GM23338 (cell line): ENCODE measurements around the gene ADCY4. TPM values are rescaled to one million over a fixed set of nuclear protein-coding genes. Genes with fewer than 3 reads are reported as not detected.

Source experiments
- ATAC-seq: fragments of 200-7000 bp; cut with Tn5 transposase; 3 replicates; pipeline ENCODE4 v1.9.1; 2020
- DNase-seq: peaks from one replicate; pipeline ENCODE4 v3.0.0-alpha.2; 2015; ENCODE audit warnings: low spot score
- H2AFZ ChIP-seq: fragments of 200-600 bp; sonication (generic); 2 replicates; pipeline ENCODE4 v1.8.0; 2016; ENCODE audit warnings: antibody characterized with exemption, mild to moderate bottlenecking, moderate library complexity
- H3F3A ChIP-seq: fragments of 200-600 bp; sonication (generic); replicated peaks from 2 replicates; pipeline ENCODE4 v1.8.0; 2017; ENCODE audit warnings: antibody characterized with exemption, mixed run types, low read depth
- H3K27ac ChIP-seq: fragments of 200-600 bp; sonication (generic); 2 replicates; pipeline ENCODE4 v1.6.1; 2016; ENCODE audit warnings: low read depth
- H3K27me3 ChIP-seq: fragments of 200-600 bp; sonication (generic); 2 replicates; pipeline ENCODE4 v1.8.0; 2016; ENCODE audit warnings: mild to moderate bottlenecking, mixed run types, moderate library complexity; ENCODE audit not compliant: insufficient read depth
- H3K36me3 ChIP-seq: fragments of 200-600 bp; sonication (generic); 2 replicates; pipeline ENCODE4 v1.8.0; 2016; ENCODE audit warnings: mild to moderate bottlenecking; ENCODE audit not compliant: insufficient read depth
- H3K4me1 ChIP-seq: fragments of 200-600 bp; sonication (generic); 2 replicates; pipeline ENCODE4 v1.8.0; 2016; ENCODE audit warnings: mild to moderate bottlenecking, moderate library complexity; ENCODE audit not compliant: insufficient read depth
- H3K4me2 ChIP-seq: fragments of 200-600 bp; sonication (generic); 2 replicates; pipeline ENCODE4 v1.7.1; 2017; ENCODE audit warnings: mixed run types
- H3K4me3 ChIP-seq: fragments of 200-600 bp; sonication (generic); 2 replicates; pipeline ENCODE4 v1.6.1; 2016; ENCODE audit warnings: mixed run types
- H3K79me2 ChIP-seq: fragments of 200-600 bp; sonication (generic); replicated peaks from 2 replicates; pipeline ENCODE4 v1.8.0; 2017; ENCODE audit warnings: mild to moderate bottlenecking; ENCODE audit not compliant: insufficient read depth
- H3K9me2 ChIP-seq: fragments of 200-600 bp; sonication (generic); 2 replicates; pipeline ENCODE4 v1.8.0; 2017; ENCODE audit not compliant: insufficient read depth
- H4K20me1 ChIP-seq: fragments of 200-600 bp; sonication (generic); replicated peaks from 2 replicates; pipeline ENCODE4 v1.8.0; 2017; ENCODE audit warnings: mild to moderate bottlenecking; ENCODE audit not compliant: insufficient read depth
- H3K27ac Mint-ChIP-seq: 2 replicates; pipeline ENCODE4 v1.8.0; 2020; ENCODE audit warnings: inconsistent platforms, mild to moderate bottlenecking, moderate library complexity, mixed read lengths
- H3K27me3 Mint-ChIP-seq: 3 replicates; pipeline ENCODE4 v1.8.0; 2022; ENCODE audit warnings: low read depth, mild to moderate bottlenecking, moderate library complexity, mixed read lengths, inconsistent platforms; ENCODE audit not compliant: insufficient read depth, poor library complexity
- H3K36me3 Mint-ChIP-seq: 3 replicates; pipeline ENCODE4 v1.8.0; 2021; ENCODE audit warnings: low read depth, mild to moderate bottlenecking, inconsistent platforms, moderate library complexity, mixed read lengths
- H3K4me1 Mint-ChIP-seq: 3 replicates; pipeline ENCODE4 v1.8.0; 2020; ENCODE audit warnings: mild to moderate bottlenecking, inconsistent platforms, mixed read lengths
- H3K4me3 Mint-ChIP-seq: 3 replicates; pipeline ENCODE4 v1.8.0; 2021; ENCODE audit warnings: moderate library complexity, mild to moderate bottlenecking, inconsistent platforms, mixed read lengths
- H3K9me3 Mint-ChIP-seq: 3 replicates; pipeline ENCODE4 v1.8.0; 2020; ENCODE audit warnings: moderate library complexity, mild to moderate bottlenecking, inconsistent platforms, mixed read lengths
- EZH2 ChIP-seq: fragments of 200-600 bp; sonication (generic); IDR thresholded peaks from one replicate; pipeline ENCODE4 v1.8.0; 2017; ENCODE audit warnings: antibody characterized with exemption, mild to moderate bottlenecking, low read depth; ENCODE audit not compliant: unreplicated experiment
- NANOG ChIP-seq: IDR thresholded peaks from 2 replicates; pipeline ENCODE4 v1.6.1; 2016; ENCODE audit warnings: antibody characterized with exemption, borderline replicate concordance
- REST ChIP-seq: IDR thresholded peaks from one replicate; pipeline ENCODE4 v1.6.1; 2018; ENCODE audit warnings: antibody characterized with exemption; ENCODE audit not compliant: unreplicated experiment
- STAT1 ChIP-seq: IDR thresholded peaks from one replicate; pipeline ENCODE4 v1.6.1; 2016; ENCODE audit warnings: antibody characterized with exemption; ENCODE audit not compliant: unreplicated experiment
- polyA plus RNA-seq: library from polyadenylated mRNA; unstranded; fragments of >200 nt; fragmentation: Nextera tagmentation; extraction: Ambion mirVana; gene quantifications from 2 replicates; pipeline ENCODE4 v1.2.1, GENCODE V29; 2016
- total RNA-seq: library from RNA; depleted of rRNA; stranded (reverse); fragments of >200 nt; shearing (Covaris generic); gene quantifications from 2 replicates; pipeline ENCODE4 v1.2.3, GENCODE V29; 2014
- TF ChIP-seq, protein P1 (sequence below), 2 experiments: fragments of 200-600 bp in 1 of 2; sonication (generic) in 1 of 2; conservative IDR thresholded peaks; 2 replicates each; pipeline versions ENCODE4 v1.5.1 to v1.6.1; 2016 to 2017; ENCODE audit warnings: antibody characterized with exemption in 2 of 2, low read depth in 2 of 2, mild to moderate bottlenecking in 2 of 2, moderate library complexity in 1 of 2

Gene ADCY4
- total and polyA plus RNA-seq, 2 experiments from 2014 or later: 0.10 to 0.40 TPM

DNA sequence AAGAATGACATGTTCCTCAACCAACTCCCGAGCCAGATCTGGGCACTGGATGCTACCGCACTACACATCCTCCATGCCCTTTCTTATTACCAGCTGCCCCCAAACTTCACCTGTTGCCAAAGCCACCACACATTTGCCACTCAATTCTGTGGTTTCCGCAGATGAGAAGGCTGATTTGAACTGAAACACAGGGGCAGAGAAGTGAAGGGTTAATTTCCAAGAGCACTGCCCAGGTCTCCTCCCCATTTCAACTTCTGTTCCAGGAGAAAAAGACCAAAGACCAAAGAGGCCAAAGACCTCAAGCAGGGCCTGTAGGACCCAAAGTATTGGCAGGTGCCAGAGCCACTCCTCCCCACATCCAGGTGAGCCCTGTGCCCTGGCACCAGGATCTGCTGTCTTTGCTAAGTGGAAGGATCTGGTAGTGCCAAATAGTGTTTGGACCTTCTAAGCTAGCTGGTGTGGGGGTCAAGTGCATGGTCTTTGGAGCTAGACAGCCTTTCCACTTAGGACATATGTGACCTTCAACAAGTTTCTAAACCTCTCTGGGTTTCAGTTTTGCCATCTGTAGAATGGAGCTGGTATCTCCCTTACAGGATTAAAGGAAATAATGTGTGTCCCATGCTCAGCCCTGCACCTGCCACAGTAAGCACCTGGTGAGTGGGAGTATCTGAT is 43.3 kb downstream of the ADCY4 start:
- H3K9me2 ChIP-seq: no peaks in the 10 kb centered on the region
- no peak overlapping the region for H3K27ac ChIP-seq
- no peak overlapping the region for H3K4me2 ChIP-seq
- no peaks in the 10 kb centered on the region for H3K27me3 ChIP-seq
- no peaks in the 10 kb centered on the region; the same call in 1 of the 2 replicates for H4K20me1 ChIP-seq
- no peak for ATAC-seq
- TF ChIP-seq, protein P1, sequence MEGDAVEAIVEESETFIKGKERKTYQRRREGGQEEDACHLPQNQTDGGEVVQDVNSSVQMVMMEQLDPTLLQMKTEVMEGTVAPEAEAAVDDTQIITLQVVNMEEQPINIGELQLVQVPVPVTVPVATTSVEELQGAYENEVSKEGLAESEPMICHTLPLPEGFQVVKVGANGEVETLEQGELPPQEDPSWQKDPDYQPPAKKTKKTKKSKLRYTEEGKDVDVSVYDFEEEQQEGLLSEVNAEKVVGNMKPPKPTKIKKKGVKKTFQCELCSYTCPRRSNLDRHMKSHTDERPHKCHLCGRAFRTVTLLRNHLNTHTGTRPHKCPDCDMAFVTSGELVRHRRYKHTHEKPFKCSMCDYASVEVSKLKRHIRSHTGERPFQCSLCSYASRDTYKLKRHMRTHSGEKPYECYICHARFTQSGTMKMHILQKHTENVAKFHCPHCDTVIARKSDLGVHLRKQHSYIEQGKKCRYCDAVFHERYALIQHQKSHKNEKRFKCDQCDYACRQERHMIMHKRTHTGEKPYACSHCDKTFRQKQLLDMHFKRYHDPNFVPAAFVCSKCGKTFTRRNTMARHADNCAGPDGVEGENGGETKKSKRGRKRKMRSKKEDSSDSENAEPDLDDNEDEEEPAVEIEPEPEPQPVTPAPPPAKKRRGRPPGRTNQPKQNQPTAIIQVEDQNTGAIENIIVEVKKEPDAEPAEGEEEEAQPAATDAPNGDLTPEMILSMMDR (conservative IDR thresholded peaks at IDR 0.05; ENCODE audit: low read depth in 2 of 2): no peak
- TF ChIP-seq STAT1 (no peak), NANOG (no peak), REST (no peak), EZH2 (no peak)
- no peaks in the 10 kb centered on the region for H3K4me1 ChIP-seq
- Mint-ChIP-seq H3K9me3 (no peaks in the 10 kb centered on the region), H3K27ac (no peak overlapping the region), H3K4me1 (no peaks in the 10 kb centered on the region), H3K36me3 (peaks cover 5% of the 10 kb centered on the region; the same call in 2 of the 3 replicates), H3K4me3 (no peak overlapping the region), H3K27me3 (peaks cover 7% of the 10 kb centered on the region)
- no peak for DNase-seq
- no peaks in the 10 kb centered on the region for H3K79me2 ChIP-seq
- H3K36me3 ChIP-seq: no peaks in the 10 kb centered on the region; the same call in 1 of the 2 replicates
- H3K4me3 ChIP-seq: no peak overlapping the region
- no peaks in the 10 kb centered on the region for H3F3A ChIP-seq
- no peak overlapping the region for H2AFZ ChIP-seq

DNA sequence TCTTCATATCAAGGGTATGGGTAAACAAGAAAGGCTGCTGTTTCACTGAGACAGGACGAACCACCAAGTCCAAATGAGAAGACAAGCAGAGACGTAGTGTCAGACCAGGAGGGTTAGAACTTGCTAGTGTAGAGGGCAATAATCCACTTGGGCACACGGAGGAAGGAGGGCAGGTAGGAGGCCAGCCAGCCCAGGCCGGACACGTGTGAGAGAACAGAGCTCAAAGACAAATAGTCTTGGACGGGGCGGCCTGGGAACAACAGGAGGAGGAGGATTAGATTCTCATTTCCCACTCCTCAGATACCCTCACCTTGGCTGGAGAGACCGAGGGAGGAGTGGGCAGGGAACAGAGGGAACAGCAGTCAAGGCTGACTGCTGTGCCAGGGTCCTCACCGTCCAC is 44.1 kb downstream of the ADCY4 start:
- DNase-seq: no peak
- H3K4me1 Mint-ChIP-seq: no peaks in the 10 kb centered on the region
- no peaks in the 10 kb centered on the region for H3K27me3 ChIP-seq
- no peaks in the 10 kb centered on the region; the same call in 1 of the 2 replicates for H4K20me1 ChIP-seq
- no peak overlapping the region for H3K27ac Mint-ChIP-seq
- H3K27me3 Mint-ChIP-seq: peaks cover 9% of the 10 kb centered on the region
- ATAC-seq: no peak
- H3K9me3 Mint-ChIP-seq: no peaks in the 10 kb centered on the region
- no peak overlapping the region for H3K4me3 ChIP-seq
- no peak overlapping the region for H3K27ac ChIP-seq
- no peak for TF ChIP-seq STAT1
- no peak overlapping the region for H3K4me2 ChIP-seq
- H3K4me3 Mint-ChIP-seq: no peak overlapping the region; the same call in 2 of the 3 replicates
- no peak overlapping the region for H2AFZ ChIP-seq
- no peaks in the 10 kb centered on the region for H3F3A ChIP-seq
- H3K4me1 ChIP-seq: no peaks in the 10 kb centered on the region
- H3K36me3 Mint-ChIP-seq: peaks cover 2% of the 10 kb centered on the region; the same call in 2 of the 3 replicates
- H3K9me2 ChIP-seq: no peaks in the 10 kb centered on the region
- no peaks in the 10 kb centered on the region for H3K79me2 ChIP-seq
- no peaks in the 10 kb centered on the region for H3K36me3 ChIP-seq
